ENCODE measurements around the gene NOVA2.

DNA sequence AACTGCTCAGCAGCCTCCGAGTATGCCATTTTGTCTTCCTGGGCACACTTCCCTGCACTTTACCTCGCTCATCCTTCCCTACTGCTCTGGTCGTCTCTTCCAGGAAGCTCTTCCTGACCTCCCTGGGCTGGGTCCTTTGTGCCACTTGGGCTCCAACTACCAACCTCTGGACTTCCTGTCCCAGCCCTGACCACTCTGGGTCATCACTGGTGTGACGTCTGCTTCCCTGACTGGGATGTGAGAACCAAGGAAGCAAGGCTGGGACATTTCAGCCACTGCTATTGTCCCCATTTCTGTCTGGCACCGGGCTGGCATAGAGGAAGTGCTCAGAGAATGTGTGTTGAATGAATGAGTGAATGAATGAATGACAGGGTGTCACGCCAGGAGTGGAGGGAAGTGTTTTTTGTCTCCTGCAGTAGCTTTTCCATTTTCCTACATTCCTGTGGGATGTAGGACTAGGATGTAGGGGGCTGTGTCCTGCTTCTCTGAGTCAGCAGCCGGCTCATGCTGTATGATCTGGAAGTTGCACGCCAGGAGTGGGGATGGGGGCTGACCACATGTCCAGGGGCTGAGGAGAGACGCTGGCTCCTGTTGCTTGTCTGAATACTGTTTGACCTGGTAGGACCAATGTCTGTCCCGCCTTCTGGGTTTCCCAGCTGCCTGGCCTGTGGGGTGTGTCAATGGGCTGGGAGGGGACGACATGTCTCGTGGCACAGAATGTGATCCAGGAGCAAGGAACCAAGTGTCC lies 14.7 kb downstream of the NOVA2 start:
- TF ChIP-seq, protein P1, sequence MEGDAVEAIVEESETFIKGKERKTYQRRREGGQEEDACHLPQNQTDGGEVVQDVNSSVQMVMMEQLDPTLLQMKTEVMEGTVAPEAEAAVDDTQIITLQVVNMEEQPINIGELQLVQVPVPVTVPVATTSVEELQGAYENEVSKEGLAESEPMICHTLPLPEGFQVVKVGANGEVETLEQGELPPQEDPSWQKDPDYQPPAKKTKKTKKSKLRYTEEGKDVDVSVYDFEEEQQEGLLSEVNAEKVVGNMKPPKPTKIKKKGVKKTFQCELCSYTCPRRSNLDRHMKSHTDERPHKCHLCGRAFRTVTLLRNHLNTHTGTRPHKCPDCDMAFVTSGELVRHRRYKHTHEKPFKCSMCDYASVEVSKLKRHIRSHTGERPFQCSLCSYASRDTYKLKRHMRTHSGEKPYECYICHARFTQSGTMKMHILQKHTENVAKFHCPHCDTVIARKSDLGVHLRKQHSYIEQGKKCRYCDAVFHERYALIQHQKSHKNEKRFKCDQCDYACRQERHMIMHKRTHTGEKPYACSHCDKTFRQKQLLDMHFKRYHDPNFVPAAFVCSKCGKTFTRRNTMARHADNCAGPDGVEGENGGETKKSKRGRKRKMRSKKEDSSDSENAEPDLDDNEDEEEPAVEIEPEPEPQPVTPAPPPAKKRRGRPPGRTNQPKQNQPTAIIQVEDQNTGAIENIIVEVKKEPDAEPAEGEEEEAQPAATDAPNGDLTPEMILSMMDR (IDR thresholded peaks at IDR 0.05), result no peak
- TF ChIP-seq TAF1 (IDR thresholded peaks at IDR 0.05; ENCODE audit: borderline replicate concordance, low read depth, low read length), result no peak
- TF ChIP-seq EP300 (IDR thresholded peaks at IDR 0.05; ENCODE audit: borderline replicate concordance in 1 of 2, low read depth in 1 of 2, low read length in 1 of 2), result no peak
- no peak for TF ChIP-seq CHD2 (IDR thresholded peaks at IDR 0.05; ENCODE audit: low read length, partially characterized antibody)
- TF ChIP-seq, protein P2, sequence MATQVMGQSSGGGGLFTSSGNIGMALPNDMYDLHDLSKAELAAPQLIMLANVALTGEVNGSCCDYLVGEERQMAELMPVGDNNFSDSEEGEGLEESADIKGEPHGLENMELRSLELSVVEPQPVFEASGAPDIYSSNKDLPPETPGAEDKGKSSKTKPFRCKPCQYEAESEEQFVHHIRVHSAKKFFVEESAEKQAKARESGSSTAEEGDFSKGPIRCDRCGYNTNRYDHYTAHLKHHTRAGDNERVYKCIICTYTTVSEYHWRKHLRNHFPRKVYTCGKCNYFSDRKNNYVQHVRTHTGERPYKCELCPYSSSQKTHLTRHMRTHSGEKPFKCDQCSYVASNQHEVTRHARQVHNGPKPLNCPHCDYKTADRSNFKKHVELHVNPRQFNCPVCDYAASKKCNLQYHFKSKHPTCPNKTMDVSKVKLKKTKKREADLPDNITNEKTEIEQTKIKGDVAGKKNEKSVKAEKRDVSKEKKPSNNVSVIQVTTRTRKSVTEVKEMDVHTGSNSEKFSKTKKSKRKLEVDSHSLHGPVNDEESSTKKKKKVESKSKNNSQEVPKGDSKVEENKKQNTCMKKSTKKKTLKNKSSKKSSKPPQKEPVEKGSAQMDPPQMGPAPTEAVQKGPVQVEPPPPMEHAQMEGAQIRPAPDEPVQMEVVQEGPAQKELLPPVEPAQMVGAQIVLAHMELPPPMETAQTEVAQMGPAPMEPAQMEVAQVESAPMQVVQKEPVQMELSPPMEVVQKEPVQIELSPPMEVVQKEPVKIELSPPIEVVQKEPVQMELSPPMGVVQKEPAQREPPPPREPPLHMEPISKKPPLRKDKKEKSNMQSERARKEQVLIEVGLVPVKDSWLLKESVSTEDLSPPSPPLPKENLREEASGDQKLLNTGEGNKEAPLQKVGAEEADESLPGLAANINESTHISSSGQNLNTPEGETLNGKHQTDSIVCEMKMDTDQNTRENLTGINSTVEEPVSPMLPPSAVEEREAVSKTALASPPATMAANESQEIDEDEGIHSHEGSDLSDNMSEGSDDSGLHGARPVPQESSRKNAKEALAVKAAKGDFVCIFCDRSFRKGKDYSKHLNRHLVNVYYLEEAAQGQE (IDR thresholded peaks at IDR 0.05; ENCODE audit: low read depth, low read length), result no peak
- no peak for TF ChIP-seq RAD21 (IDR thresholded peaks at IDR 0.05; ENCODE audit: low read length)
